Body of pancreas (tissue), 4 donors: ENCODE measurements around the gene GTPBP6. TPM values are rescaled to one million over a fixed set of nuclear protein-coding genes. Genes with fewer than 3 reads are reported as not detected.
A peak's percentile ranks its signal among the peaks of the same experiment; 100 is the strongest.

Experiments
- ATAC-seq: fragments of 150-250 bp; one replicate; pipeline ENCODE4 v1.9.1; 2016
- DNase-seq, 4 donors: peaks; one replicate each; pipeline ENCODE4 v3.0.0-alpha.2; 2019
- H3K27ac ChIP-seq, 4 donors: fragments of 200-600 bp; sonication (generic); 1 replicate in 3 of 4; 2 replicates in 1 of 4; pipeline versions ENCODE4 v1.5.1 to v1.6.1; 2016 to 2019; ENCODE audit warnings: mild to moderate bottlenecking in 1 of 4, mixed read lengths in 1 of 4, moderate library complexity in 1 of 4
- H3K27me3 ChIP-seq, 2 donors: fragments of 200-600 bp; sonication (generic); one replicate each; pipeline ENCODE4 v1.6.0; 2016; ENCODE audit warnings: mild to moderate bottlenecking in 1 of 2
- H3K36me3 ChIP-seq, 2 donors: fragments of 200-600 bp; sonication (generic); replicated peaks in 1 of 2; 2 replicates each; pipeline ENCODE4 v1.5.1; 2016; ENCODE audit warnings: low read depth in 2 of 2; ENCODE audit not compliant: insufficient read depth in 1 of 2
- H3K4me1 ChIP-seq: fragments of 200-600 bp; sonication (generic); one replicate; pipeline ENCODE4 v1.6.0; 2016
- H3K4me3 ChIP-seq, 2 donors: fragments of 200-600 bp; sonication (generic); 1 replicate in 1 of 2; 2 replicates in 1 of 2; pipeline ENCODE4 v1.5.1; 2016 to 2019
- H3K9me3 ChIP-seq, 3 donors: fragments of 200-600 bp; sonication (generic); 1 replicate in 2 of 3; 2 replicates in 1 of 3; pipeline ENCODE4 v1.5.1; 2016
- CTCF ChIP-seq, 7 experiments: fragments of 450-650 bp in 4 of 7; fragments of 200-600 bp in 3 of 7; sonication (generic) in 3 of 7; IDR thresholded peaks; one replicate each; pipeline ENCODE4 v1.5.1; 2016 to 2019; ENCODE audit warnings: antibody characterized with exemption in 7 of 7
- POLR2A ChIP-seq, 3 donors: fragments of 450-650 bp; IDR thresholded peaks; one replicate each; pipeline ENCODE4 v1.6.1; 2016; ENCODE audit warnings: antibody characterized with exemption in 3 of 3, mild to moderate bottlenecking in 2 of 3
- WGBS, 2 donors: methylation state at CpG; one replicate each; pipeline ENCODE4 v1.1.5; 2017; 5-methylcytosine and 5-hydroxymethylcytosine counted together
- intact Hi-C: fragments of 100-400 bp; cut with DNase I; formaldehyde crosslinking; loops from one replicate; pipeline ENCODE4 v1.15.1; 2023
- total RNA-seq, 2 donors: library from RNA; depleted of rRNA; stranded (reverse); fragments of >200 nt; gene quantifications; one replicate each; pipeline ENCODE4 v1.1.0, GENCODE V29; 2016

Gene GTPBP6
- total RNA-seq, 2 donors from 2014 or later, result 25.7 to 32.4 TPM

- H3K27ac ChIP-seq, result peak overlapping the region in 3 of 4 donors; percentile 75 to 97 (median 84)
Observed at GRCh38 chrX:319579-320125, 1.1 kb upstream of the GTPBP6 start.

GRCh38 chrX:318068-318738 lies 393 bp downstream of the GTPBP6 start:
- 0 to 5% methylated on average over 14 to 57 of the region's 61 CpGs for WGBS, 2 donors
- peak; percentile 81 for ATAC-seq

More at GRCh38 chrX:319579-320125, 1.1 kb upstream of the GTPBP6 start:
- WGBS, 2 donors, result 1% methylated on average over 12 to 41 of the region's 41 CpGs
- peaks cover 0 to 6% of the 10 kb centered on the region in 2 donors for H3K36me3 ChIP-seq
- intact Hi-C loops, result no loop called here
- H3K4me1 ChIP-seq, result peaks cover 25% of the 10 kb centered on the region
- peak overlapping the region; percentile 53 to 71 for H3K4me3 ChIP-seq
- no peaks in the 10 kb centered on the region for H3K27me3 ChIP-seq
- ATAC-seq (no peak), DNase-seq (peak in 1 of 4 donors; percentile 17)
- TF ChIP-seq POLR2A (IDR thresholded peaks at IDR 0.05) (no peak), CTCF (IDR thresholded peaks at IDR 0.05) (no peak)
- no peaks in the 10 kb centered on the region for H3K9me3 ChIP-seq

GRCh38 chrX:317424-318067 lies 1.1 kb downstream of the GTPBP6 start:
- no peak for TF ChIP-seq POLR2A (IDR thresholded peaks at IDR 0.05)
- Histone ChIP-seq H3K4me3 (peak overlapping the region in 1 of 2 donors; percentile 26), H3K9me3 (no peaks in the 10 kb centered on the region), H3K27me3 (no peaks in the 10 kb centered on the region), H3K27ac (peak overlapping the region; percentile 87 to 98 (median 96)), H3K4me1 (peaks cover 21% of the 10 kb centered on the region), H3K36me3 (peaks cover 0 to 12% of the 10 kb centered on the region in 2 donors)
- intact Hi-C loops, result no loop called here
- ATAC-seq, result no peak
- WGBS, 2 donors, result 44 to 56% methylated on average over 21 to 22 of the region's 28 CpGs
- no peak for DNase-seq

More at GRCh38 chrX:318068-318738, 393 bp downstream of the GTPBP6 start:
- Histone ChIP-seq H3K9me3 (no peaks in the 10 kb centered on the region), H3K4me1 (peaks cover 24% of the 10 kb centered on the region), H3K36me3 (peaks cover 0 to 8% of the 10 kb centered on the region in 2 donors), H3K27ac (peak overlapping the region; percentile 87 to 98 (median 96)), H3K4me3 (peak overlapping the region; percentile 26 to 80), H3K27me3 (no peaks in the 10 kb centered on the region)
- peak; percentile 99 to 100 (median 99) for DNase-seq
- intact Hi-C loops, result no loop called here
- TF ChIP-seq POLR2A (IDR thresholded peaks at IDR 0.05) (peak in 2 of 3 donors; percentile 79 to 84), CTCF (IDR thresholded peaks at IDR 0.05) (no peak)

GRCh38 chrX:316351-317325 lies 2.0 kb downstream of the GTPBP6 start:
- TF ChIP-seq POLR2A (IDR thresholded peaks at IDR 0.05) (no peak), CTCF (IDR thresholded peaks at IDR 0.05) (no peak)
- intact Hi-C loops, result no loop called here
- H3K27ac ChIP-seq, result peak overlapping the region in 2 of 4 donors; percentile 9 to 44
- no peak for ATAC-seq
- H3K36me3 ChIP-seq, result peaks cover 0 to 18% of the 10 kb centered on the region in 2 donors
- H3K9me3 ChIP-seq, result no peaks in the 10 kb centered on the region
- DNase-seq, result peak in 2 of 4 donors; percentile 5 to 13
- no peaks in the 10 kb centered on the region for H3K27me3 ChIP-seq
- H3K4me3 ChIP-seq, result no peak overlapping the region
- peaks cover 21% of the 10 kb centered on the region for H3K4me1 ChIP-seq
- 91 to 92% methylated on average over 44 to 50 of the region's 50 CpGs for WGBS, 2 donors
